H7 (cell line): Measurements from ENCODE around the gene AZGP1. TPM values are rescaled to one million over a fixed set of nuclear protein-coding genes. Genes with fewer than 3 reads are reported as not detected.
"Not testable (repeated sequence)": the region's sequence is repeated elsewhere in the genome, so short reads cannot be mapped to it uniquely, and the experiment has no call there.

Experiments used
- DNase-seq: peaks from one replicate; pipeline ENCODE4 v3.0.0; 2012
- H3K27me3 ChIP-seq: 2 replicates; pipeline ENCODE4 v1.6.0; 2011; ENCODE audit warnings: mild to moderate bottlenecking, low read length; ENCODE audit not compliant: control insufficient read depth, insufficient read depth
- H3K36me3 ChIP-seq: replicated peaks from 2 replicates; pipeline ENCODE4 v1.5.1; 2011; ENCODE audit warnings: low read length; ENCODE audit not compliant: control insufficient read depth, insufficient read depth
- H3K4me3 ChIP-seq: 2 replicates; pipeline ENCODE4 v1.5.1; 2011; ENCODE audit warnings: low read depth, mild to moderate bottlenecking, control low read depth, low read length, moderate library complexity; ENCODE audit not compliant: insufficient read depth
- total RNA-seq: library from RNA; depleted of rRNA; stranded (reverse); fragments of >200 nt; shearing (Covaris generic); gene quantifications from 2 replicates; pipeline ENCODE4 v1.2.3, GENCODE V29; 2014; rRNA removed

The AZGP1 gene
- not detected in 2 replicates for total RNA-seq

DNA sequence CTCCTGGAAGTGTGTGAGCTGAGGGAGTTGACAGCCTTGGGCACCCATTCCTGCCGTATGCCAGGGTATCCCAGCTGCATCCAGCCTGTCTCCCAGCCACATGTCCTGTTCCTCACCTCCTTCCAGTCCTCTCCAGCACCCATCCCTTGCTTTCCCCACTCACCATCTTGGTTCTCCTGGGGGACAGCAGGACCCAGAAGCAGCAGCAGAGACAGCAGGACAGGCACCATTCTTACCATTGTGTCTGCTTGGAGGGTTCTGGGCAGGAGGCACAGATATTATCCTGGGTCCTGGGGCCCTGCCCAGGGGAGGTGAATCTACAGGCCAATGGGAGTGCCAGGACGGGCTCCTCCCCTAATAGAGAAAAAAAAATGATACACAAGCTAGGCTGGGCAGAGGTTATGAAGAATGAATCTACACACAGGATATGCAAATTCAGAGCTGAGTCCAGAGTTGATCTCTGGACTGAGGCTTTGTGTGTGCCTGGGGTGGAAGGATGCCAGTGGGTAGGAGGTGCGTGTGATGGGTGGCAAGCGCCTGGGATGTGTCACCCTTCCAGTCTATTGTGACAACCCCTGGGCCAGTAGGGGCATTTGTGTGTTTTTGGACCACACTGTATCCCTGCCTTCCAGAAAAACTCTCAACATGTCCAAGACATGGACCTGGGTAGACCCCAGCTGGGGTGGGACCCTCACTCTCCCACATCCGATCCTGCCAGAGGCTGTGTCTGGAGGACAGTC lies at the start of gene AZGP1:
Gene AZGP1, minus strand, starts transcription at position 250 of the 740 bp plus-strand sequence. Its CDS starts 11 bp downstream, at position 239.
- no peaks in the 10 kb centered on the region for H3K27me3 ChIP-seq
- H3K4me3 ChIP-seq: no peak within 1 kb of the TSS
- no peak for DNase-seq
- no peaks in the 10 kb centered on the region for H3K36me3 ChIP-seq

DNA sequence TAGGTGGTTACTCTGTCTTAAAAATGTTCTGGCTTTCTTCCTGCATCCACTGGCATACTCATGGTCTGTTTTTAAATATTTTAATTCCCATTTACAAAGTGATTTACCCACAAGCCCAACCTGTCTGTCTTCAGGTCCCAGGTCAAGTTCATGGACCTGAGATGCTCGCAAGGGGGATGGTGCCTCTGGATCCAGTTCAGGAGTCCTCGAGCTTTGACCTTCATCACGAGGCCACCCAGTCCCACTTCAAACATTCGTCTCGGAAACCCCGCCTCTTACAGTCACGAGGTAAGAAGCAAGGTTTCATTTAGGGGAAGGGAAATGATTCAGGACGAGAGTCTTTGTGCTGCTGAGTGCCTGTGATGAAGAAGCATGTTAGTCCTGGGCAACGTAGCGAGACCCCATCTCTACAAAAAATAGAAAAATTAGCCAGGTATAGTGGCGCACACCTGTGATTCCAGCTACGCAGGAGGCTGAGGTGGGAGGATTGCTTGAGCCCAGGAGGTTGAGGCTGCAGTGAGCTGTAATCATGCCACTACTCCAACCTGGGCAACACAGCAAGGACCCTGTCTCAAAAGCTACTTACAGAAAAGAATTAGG lies 48.3 kb upstream of the AZGP1 start:
- Histone ChIP-seq H3K27me3 (no peaks in the 10 kb centered on the region), H3K36me3 (peaks cover 15% of the 10 kb centered on the region), H3K4me3 (no peak overlapping the region)
- DNase-seq: no peak

- no peak overlapping the region for H3K4me3 ChIP-seq
- no peaks in the 10 kb centered on the region for H3K27me3 ChIP-seq
- DNase-seq: no peak
- peaks cover 17% of the 10 kb centered on the region for H3K36me3 ChIP-seq
Measured at GRCh38 chr7:100023526-100023925, 47.7 kb upstream of the AZGP1 start.

DNA sequence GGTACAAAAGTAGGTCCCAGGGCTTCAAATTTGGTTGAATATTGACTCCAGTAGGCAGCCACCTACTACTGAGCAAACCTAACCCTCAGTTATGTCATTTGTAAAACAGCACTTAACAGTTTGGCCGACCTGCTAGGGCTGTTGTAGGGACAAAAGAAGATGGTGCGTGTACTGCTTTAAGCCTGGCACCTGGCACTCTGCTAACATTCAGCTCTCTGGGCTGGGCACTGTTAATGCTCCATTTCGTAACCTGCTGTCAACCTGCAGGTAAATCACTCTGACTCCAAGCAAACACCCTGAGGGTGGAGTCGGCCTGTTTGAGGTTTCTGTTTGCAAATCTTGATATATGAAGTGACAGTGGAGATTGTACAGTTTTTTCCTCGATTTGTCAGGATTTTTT lies 46.8 kb upstream of the AZGP1 start:
- Histone ChIP-seq H3K4me3 (no peak overlapping the region), H3K36me3 (peaks cover 17% of the 10 kb centered on the region), H3K27me3 (no peaks in the 10 kb centered on the region)
- no peak for DNase-seq

- H3K27me3 ChIP-seq: no peaks in the 10 kb centered on the region
- no peak overlapping the region for H3K4me3 ChIP-seq
- peaks cover 17% of the 10 kb centered on the region for H3K36me3 ChIP-seq
- DNase-seq: no peak
Measured at GRCh38 chr7:100021297-100021696, 45.5 kb upstream of the AZGP1 start.

DNA sequence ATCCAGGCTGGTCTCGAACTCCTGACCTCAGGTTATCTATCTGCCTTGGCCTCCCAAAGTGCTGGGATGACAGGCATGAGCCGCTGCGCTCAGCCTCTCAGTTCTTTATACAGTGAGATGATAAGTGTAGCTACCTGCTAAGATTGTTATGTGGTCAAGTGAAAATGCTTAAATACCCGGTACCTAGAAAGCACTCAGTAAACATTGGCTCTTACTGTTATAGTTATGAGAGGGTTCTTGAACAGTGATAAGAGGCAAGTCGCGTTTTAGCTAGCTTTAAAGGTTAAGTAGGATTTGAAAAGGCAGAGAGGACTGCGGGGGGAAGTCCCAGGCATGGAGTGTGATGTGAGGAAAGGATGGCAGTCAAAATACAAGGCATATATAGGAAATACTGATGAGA lies 44.1 kb upstream of the AZGP1 start:
- Histone ChIP-seq H3K27me3 (no peaks in the 10 kb centered on the region), H3K36me3 (peaks cover 15% of the 10 kb centered on the region), H3K4me3 (no peak overlapping the region)
- no peak for DNase-seq

DNA sequence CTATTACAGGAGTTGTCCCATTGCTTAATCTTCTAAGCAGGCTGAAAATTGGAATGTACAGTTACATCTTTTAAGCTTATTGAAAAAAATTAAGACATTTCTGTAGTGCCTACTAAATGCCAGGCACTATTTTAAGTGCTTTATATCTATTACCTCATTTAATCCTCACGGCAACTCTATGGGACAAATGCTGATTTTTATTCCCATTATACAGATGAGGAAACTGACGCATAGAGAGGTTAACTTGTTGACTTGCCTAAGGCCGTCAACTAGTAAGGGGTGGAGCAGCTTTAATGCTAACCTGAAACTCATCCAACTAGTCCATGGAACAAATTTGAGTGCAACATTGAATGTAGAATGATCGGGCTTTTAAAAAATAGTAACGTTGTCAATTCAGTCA lies 42.0 kb upstream of the AZGP1 start:
- no peak overlapping the region for H3K4me3 ChIP-seq

GRCh38 chr7:100017300-100017699 lies 41.5 kb upstream of the AZGP1 start:
- Histone ChIP-seq H3K4me3 (no peak overlapping the region), H3K36me3 (peaks cover 1% of the 10 kb centered on the region), H3K27me3 (no peaks in the 10 kb centered on the region)
- DNase-seq: no peak

More for the DNA sequence above, 42.0 kb upstream of the AZGP1 start:
- H3K27me3 ChIP-seq: no peaks in the 10 kb centered on the region
- no peak for DNase-seq
- H3K36me3 ChIP-seq: peaks cover 1% of the 10 kb centered on the region

DNA sequence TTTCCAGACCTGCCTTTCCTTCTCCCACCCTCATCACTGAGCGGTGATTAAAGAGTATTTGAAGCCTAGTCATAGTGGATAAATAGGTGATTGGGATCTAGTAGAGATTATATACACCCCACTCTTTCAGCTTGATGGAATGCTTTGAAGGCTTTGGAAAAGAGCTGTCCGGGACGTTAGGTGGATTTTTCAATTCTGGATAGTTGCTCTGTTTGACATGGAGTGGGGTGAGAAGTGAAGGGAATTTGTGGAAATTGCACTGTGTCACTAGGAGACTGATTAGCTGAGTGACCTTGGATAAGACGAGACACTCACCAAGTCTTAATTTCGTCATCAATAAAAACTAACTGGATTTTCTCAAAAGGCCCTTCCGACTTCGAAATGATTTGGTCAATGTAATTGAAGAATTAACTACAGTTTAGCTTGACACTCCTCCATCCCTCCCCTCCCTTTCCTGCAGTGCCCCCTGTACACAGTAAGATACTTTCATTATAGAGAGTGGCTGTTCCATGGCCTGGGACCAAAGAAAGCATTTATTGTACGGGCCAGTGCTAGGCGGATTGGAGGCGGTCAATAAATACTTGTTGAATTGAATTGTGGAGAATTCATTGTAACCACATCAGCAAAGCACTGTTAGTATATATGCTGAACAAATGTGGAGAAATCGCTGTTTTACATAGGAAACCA lies 40.5 kb upstream of the AZGP1 start:
- Histone ChIP-seq H3K36me3 (peaks cover 1% of the 10 kb centered on the region; the same call in 1 of the 2 replicates), H3K4me3 (peak overlapping the region; percentile 94), H3K27me3 (no peaks in the 10 kb centered on the region)
- DNase-seq: no peak

DNA sequence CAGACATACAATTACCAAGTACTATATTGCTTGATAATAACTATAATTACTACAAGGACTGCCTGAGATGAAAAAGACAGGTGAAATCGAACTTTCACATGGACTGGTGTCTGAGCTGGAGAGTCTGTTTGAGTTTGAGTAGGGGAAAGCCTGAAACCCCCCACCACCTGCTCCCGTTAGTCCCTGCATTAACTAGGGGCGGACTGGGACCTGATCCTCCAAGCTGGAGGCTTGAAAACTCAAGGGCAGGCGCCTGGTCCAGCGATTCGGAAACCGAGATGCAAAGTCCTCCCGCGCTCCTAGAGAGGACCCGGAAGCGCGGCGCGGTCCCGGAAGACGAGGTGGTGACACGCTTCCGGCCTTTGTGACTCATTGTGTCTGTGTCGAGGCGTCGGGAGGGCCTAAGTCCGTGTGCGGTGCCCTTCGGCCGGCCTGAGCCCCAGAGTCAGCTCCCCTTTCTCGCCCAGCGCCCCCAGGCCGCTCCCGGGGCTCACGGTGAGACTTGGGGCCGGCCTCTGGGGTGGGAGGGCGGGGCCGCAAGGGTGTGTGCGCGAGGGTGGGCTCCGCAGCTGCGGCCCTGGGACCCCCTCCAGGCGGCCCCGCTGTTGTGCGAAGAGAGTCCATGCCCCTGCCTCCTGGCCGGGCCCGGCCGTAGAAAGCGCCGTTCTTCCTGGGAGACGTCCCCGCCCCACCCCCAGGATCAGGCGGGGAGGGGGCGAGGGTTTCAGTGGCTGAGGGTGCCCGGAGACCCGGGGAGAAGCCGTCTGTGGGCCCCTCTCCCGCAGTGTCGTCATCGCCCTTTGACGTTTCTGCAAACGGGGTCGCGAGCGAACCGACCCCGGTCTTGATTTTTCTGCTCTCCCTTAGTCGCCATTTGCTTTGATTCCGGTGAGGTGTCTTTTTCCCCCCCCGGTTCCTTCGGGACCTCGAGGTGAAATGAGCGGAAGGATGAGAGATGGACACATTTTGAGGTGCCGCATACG lies 39.7 kb upstream of the AZGP1 start, which contains the start of gene ZKSCAN1:
Gene ZKSCAN1, plus strand, starts transcription at position 365 of the 983 bp plus-strand sequence. CDS start 7,911 bp downstream, outside the sequence.
- peaks cover 1% of the 10 kb centered on the region; the same call in 1 of the 2 replicates for H3K36me3 ChIP-seq
- H3K4me3 ChIP-seq: peak within 1 kb of the TSS; percentile 94
- DNase-seq: peak; percentile 95
- no peaks in the 10 kb centered on the region for H3K27me3 ChIP-seq

- no peak for DNase-seq
- Histone ChIP-seq H3K36me3 (no peaks in the 10 kb centered on the region), H3K27me3 (no peaks in the 10 kb centered on the region), H3K4me3 (no peak overlapping the region)
Measured at GRCh38 chr7:100013328-100013676, 37.5 kb upstream of the AZGP1 start.

DNA sequence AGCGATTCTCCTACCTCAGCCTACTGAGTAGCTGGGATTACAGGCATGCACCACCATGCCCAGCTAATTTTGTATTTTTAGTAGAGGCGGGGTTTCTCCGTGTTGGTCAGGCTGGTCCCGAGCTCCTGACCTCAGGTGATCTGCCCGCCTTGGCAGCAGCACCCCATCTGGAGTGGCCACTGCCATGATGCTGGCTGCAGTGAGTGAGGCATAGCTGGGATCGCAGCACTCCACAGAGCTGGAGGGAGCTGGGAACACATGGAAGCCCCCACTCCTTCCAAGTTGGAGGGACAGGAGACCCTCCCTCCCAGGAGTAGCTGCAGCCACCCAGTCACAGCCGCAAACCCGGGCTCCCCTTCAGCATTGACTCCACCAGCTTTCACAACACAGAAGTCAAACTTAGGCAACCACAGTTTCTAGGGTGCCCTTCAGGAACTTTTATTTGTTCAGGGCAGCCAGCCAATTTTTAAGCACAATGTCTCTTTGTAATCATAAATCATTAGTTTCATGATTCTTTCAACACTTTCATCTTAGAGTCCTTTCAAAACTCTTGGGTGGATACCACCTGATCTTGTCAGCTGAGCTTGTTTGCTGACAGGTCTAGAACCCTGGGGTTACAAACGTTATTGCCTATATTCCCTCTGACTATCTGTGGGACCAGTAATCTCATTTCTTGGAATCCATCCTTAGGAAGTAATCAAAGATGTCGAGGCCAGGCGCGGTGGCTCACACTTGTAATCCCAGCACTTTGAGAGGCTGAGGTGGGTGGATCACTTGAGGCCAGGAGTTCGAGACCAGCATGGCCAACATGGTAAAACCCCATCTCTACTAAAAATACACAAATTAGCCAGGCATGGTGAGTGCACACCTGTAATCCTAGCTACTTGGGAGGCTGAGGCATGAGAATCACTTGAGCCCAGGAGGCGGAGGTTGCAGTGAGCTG lies 36.8 kb upstream of the AZGP1 start:
- H3K36me3 ChIP-seq, H3K27me3 ChIP-seq, DNase-seq, H3K4me3 ChIP-seq: not testable (repeated sequence)

DNA sequence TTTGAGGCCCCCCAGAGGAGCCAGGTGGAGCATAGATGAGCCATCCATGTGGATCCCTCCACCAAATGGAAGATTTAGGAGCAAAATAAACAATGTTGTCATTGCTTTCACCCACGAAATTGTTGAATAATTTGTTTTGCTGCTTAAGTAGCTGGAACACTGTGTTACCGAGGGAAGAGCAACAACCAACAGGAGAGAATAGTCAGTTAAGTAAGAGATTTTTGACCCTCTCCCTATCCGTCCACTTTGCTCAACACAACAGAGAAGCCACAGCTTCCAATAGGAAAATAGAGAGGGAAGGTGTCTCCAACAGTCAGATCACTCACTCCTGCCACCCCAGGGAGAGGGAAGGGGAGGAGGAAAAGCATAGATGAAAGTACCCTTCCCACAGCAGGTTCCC lies 35.7 kb upstream of the AZGP1 start:
- H3K36me3 ChIP-seq: no peaks in the 10 kb centered on the region
- H3K27me3 ChIP-seq: no peaks in the 10 kb centered on the region
- no peak overlapping the region for H3K4me3 ChIP-seq
- DNase-seq: no peak
